Right cardiac atrium (tissue), 5 donors: ENCODE results near the gene SMIM32. TPM values are rescaled to one million over a fixed set of nuclear protein-coding genes. Genes with fewer than 3 reads are reported as not detected.

Source experiments
- ATAC-seq, 2 donors: fragments of 200-7000 bp; cut with Tn5 transposase; one replicate each; pipeline versions ENCODE4 v1.8.0 to v1.9.1; 2020; ENCODE audit warnings: moderate library complexity in 2 of 2, mild to moderate bottlenecking in 1 of 2
- DNase-seq, 3 donors: peaks; one replicate each; pipeline ENCODE4 v3.0.0-alpha.2; 2020
- H3K27ac ChIP-seq: one replicate; pipeline ENCODE4 v1.5.1; 2013; ENCODE audit warnings: mild to moderate bottlenecking, low read length, control low read depth, moderate library complexity
- H3K27me3 ChIP-seq: one replicate; pipeline ENCODE4 v1.6.1; 2013; ENCODE audit not compliant: control insufficient read depth, insufficient read depth
- H3K4me1 ChIP-seq: one replicate; pipeline ENCODE4 v1.6.1; 2013; ENCODE audit warnings: low read length; ENCODE audit not compliant: control insufficient read depth, insufficient read depth
- H3K4me3 ChIP-seq: one replicate; pipeline ENCODE4 v1.5.1; 2013; ENCODE audit warnings: low read length, control low read depth
- H3K9me3 ChIP-seq: one replicate; pipeline ENCODE4 v1.6.1; 2013; ENCODE audit warnings: low read length; ENCODE audit not compliant: control insufficient read depth
- WGBS: extraction: QIAGEN DNeasy Blood & Tissue Kit; methylation state at CpG from one replicate; pipeline ENCODE4 v1.1.7; 2013; 5-methylcytosine and 5-hydroxymethylcytosine counted together
- intact Hi-C, 4 donors: fragments of 100-400 bp; cut with DNase I; formaldehyde crosslinking; loops; one replicate each; pipeline versions ENCODE4 v1.11.0 to v1.14.0; 2022 to 2023
- polyA plus RNA-seq: library from polyadenylated mRNA; stranded (reverse); fragments of 200-250 nt; gene quantifications from one replicate; pipeline ENCODE4 v1.2.3, GENCODE V29; 2013
- total RNA-seq, 4 donors: library from RNA; stranded (reverse); fragmentation: NEBNext Ultra II Directional; extraction: Animal tissue kit (Norgen Biotek cat#: 25700); gene quantifications; one replicate each; pipeline ENCODE4 v1.2.1, GENCODE V29; 2021
- donor health status: healthy with polysubstance abuse.
- donor health status: DM: no; HTN: yes; CAD: no.
- donor health status: DM: no; HTN: no; CAD: no.
- donor health status: DM: no; HTN: yes; CAD: no; lungs with severe emphysema.
- donor health status: DM: yes; HTN: yes; CAD: no.

SMIM32 gene
- total and polyA plus RNA-seq, 5 donors, result not detected

DNA sequence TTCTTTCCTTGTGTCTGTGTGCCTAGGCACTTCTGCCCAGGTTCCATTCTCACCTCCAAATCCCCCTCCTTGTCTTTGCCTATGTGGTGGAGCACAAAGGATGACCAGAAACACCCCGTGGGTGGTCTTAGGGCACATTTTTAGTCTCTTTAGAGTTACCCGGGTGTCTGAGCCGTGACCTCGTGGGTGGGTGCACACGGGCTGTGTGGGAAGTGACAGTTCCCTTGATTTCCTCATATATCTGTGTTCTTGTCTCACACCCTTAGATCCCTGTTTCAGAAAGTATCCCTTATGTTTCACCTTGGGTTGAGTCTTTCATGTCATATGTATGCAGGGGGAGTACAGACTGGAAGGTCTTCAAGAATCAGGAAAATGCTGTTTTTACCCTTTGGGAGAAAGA is 13.4 kb upstream of the SMIM32 start:
- Histone ChIP-seq H3K27me3 (no peaks in the 10 kb centered on the region), H3K9me3 (no peaks in the 10 kb centered on the region), H3K4me1 (no peaks in the 10 kb centered on the region), H3K4me3 (no peak overlapping the region), H3K27ac (no peak overlapping the region)
- WGBS, result 77% methylated on average over 5 of the region's 5 CpGs
- intact Hi-C loops, result no loop called here
- DNase-seq (no peak), ATAC-seq (no peak)

DNA sequence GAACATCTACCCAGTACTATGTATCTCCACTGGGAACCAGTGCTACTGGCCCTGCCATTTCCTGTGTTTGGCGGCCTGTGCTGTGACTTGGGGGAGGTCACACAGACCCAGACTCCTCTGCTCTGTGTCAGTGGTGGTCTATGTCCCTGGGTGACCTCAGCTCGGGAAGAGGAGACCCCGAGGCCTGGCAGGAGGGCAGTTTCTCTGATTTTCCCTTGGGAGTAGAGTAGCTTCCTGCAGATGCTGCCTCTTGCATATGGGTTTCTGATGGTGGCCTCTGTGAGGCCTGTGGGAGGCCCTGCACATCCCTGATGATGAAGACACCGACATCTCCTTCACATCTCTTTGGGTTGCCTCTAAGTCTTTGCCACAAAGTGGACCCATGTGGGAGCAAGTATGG is 13.0 kb upstream of the SMIM32 start:
- ATAC-seq (no peak), DNase-seq (no peak)
- WGBS, result 74% methylated on average over 4 of the region's 4 CpGs
- no peak overlapping the region for H3K27ac ChIP-seq
- H3K4me1 ChIP-seq, result no peaks in the 10 kb centered on the region
- intact Hi-C loops, result no loop called here
- no peak overlapping the region for H3K4me3 ChIP-seq
- H3K9me3 ChIP-seq, result no peaks in the 10 kb centered on the region
- no peaks in the 10 kb centered on the region for H3K27me3 ChIP-seq

DNA sequence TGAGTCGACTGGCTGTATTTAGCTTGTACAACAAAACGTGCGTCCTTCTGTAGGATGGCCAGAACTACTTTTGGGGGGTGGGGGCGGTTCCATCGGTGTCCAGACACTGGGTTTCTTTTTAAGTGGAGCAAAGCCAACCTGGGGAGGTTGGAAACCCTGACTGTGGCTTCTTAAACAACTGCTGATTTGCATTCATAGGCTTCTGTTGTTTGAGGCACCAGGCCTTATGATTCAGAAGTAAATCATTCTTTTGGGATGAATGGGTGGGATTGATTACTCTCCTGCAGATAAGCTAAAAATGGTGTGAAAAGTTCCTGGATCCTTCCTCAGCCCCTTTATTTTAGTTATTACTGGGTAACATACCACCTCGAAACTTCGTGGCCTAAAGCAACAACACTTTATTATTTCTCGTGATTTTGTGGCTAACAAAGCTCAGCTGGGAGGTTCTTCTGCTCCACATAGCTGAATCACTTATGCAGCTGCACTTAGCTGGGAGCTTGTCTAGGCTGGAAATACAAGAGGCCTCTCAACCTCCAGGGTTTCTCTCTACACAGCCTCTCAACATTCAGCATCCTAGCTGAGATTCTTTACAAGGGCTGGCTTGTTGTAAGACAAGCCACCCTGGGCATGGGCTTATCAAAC is 12.2 kb upstream of the SMIM32 start:
- H3K4me1 ChIP-seq, result no peaks in the 10 kb centered on the region
- H3K27ac ChIP-seq, result no peak overlapping the region
- DNase-seq (no peak), ATAC-seq (no peak)
- H3K4me3 ChIP-seq, result no peak overlapping the region
- intact Hi-C loops, result no loop called here
- WGBS, result 94% methylated on average over 8 of the region's 8 CpGs
- no peaks in the 10 kb centered on the region for H3K27me3 ChIP-seq
- no peaks in the 10 kb centered on the region for H3K9me3 ChIP-seq

DNA sequence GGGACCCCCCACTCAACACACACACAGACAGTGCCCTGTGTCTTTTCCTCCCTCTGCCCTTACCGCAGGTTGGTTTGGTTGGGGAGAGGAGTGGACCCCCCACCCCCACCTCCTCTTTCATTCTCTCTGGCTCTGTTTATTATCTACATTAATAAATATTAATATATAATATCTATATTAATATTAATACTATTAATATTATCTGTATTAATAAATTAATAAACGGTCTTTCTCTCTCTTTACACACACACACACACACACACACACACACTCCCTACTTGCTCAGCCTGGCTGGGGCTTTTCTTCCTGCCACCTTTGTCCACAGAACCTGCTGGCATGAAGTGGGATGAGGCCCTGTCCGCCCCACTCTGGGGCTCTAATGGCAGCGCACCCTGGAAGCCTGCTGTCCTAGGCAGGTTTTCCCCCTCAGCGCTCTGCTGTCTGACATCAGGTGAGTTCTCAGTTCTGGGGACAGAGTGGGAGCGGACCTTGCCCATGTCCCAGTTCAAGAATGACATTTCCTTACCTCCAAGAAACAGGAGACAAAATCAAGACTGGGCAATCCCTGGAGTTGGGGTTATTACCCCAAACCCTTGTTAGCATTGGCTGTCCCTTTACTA is 10.5 kb upstream of the SMIM32 start:
- WGBS, result 86% methylated on average over 6 of the region's 6 CpGs
- Histone ChIP-seq H3K27ac (no peak overlapping the region), H3K9me3 (no peaks in the 10 kb centered on the region), H3K4me1 (no peaks in the 10 kb centered on the region), H3K4me3 (no peak overlapping the region), H3K27me3 (no peaks in the 10 kb centered on the region)
- DNase-seq (no peak), ATAC-seq (no peak)
- intact Hi-C loops, result no loop called here

DNA sequence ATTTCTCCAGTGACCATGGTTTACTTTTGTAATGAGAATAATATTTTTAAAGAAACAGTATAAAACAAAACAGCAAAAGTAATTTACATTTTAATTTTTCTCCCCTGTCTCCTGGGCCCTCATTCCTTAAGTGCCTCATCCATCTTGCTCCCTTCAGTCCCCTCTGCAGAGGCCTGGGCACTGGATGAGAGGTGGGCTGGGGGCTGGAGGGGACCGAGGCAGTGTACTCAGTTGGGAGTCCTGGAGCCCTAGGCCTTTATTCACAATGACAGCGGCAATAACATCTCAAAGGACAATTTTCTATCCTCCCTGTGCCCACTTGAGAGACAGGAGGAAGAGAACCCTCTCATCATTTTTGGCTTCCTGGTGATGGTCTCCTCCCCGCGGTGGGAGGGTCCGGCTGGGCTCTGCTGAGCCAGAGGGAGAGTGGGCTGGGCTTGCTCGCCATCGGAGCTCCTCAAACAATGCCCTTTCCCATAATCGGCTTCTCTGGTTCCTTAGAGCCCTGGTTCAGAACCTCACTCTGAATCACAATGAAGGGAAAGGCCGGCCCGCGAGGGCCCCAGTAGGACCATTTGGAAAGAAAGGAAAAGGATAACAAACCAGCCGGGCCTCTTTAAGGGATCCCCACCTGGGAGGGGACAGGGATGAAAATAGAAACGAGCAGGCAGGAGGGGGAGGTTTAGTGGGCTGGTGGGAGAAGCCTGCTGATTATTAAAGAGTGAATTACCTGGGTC is 9.7 kb upstream of the SMIM32 start:
- intact Hi-C loops, result no loop called here
- no peak for ATAC-seq
- H3K4me3 ChIP-seq, result no peak overlapping the region

DNA sequence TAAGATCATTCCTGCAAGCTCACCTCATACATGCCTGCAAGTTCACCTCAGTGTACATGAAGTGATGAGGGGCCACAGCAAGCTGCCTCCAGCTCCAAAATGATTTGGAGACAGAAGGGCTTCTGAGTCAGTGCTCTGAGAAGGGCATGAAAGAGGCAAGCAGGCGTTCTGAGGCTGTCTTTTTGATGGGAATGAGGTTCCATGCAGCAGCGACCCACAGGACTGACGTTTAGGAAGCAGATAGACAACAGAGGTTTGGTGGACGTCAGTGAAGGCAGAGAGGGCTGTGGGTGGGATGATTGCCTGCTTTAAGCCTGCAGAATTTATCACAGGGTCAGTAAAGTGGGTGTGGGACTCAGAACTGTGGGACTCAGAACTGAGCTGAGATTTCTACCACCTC is 8.9 kb upstream of the SMIM32 start:
- 77% methylated on average over 4 of the region's 4 CpGs for WGBS
- no peak overlapping the region for H3K27ac ChIP-seq
- H3K4me3 ChIP-seq, result no peak overlapping the region
- no peaks in the 10 kb centered on the region for H3K27me3 ChIP-seq
- no peak for ATAC-seq
- H3K4me1 ChIP-seq, result no peaks in the 10 kb centered on the region
- no peak for DNase-seq
- no peaks in the 10 kb centered on the region for H3K9me3 ChIP-seq
- intact Hi-C loops, result no loop called here

More for the DNA sequence above, 9.7 kb upstream of the SMIM32 start:
- Histone ChIP-seq H3K27ac (no peak overlapping the region), H3K27me3 (no peaks in the 10 kb centered on the region), H3K4me1 (no peaks in the 10 kb centered on the region), H3K9me3 (no peaks in the 10 kb centered on the region)
- WGBS, result 19% methylated on average over 13 of the region's 13 CpGs
- DNase-seq, result no peak

DNA sequence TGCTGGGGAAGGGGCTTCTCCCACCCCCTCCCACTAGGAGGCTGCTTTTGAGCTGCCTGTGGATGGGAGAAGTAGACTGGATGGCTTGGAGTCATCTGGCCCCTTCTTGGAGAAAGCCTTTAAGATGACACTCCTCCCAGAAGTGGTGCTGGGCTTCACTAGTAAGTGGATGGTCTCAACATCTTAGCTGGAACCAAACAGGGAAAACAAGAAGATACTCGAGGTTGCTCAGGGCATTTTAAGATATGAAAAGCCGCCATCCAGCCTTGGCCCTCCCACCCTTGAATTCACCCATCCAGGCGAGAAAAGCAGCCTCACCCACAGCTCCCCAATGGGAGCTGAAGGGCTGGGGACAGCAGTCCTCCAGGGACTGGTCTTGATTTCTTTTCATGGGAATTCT is 7.8 kb upstream of the SMIM32 start:
- Histone ChIP-seq H3K9me3 (no peaks in the 10 kb centered on the region), H3K27me3 (no peaks in the 10 kb centered on the region), H3K27ac (no peak overlapping the region), H3K4me1 (no peaks in the 10 kb centered on the region), H3K4me3 (no peak overlapping the region)
- no peak for ATAC-seq
- WGBS, result 67% methylated on average over 3 of the region's 3 CpGs
- DNase-seq, result no peak
- intact Hi-C loops, result no loop called here

DNA sequence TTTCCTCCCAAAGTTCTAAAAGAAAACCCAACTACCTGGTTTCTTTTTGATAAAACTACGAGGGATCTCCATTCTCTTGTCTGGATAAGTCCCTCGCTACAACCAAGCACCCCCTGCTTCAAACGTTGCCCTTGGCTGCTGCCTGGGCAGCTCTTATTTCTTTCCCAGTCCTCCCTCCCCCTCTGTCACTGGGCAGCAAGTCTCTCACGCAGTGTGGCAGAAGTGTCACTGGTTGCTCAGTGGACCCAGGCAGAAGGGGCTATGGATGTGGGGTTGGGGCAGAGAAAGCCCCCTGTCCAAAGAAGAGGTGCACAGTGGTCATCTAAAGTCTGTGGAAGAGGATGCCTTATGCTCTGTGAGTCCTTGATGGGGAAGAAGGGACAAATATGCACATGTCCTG is 7.2 kb upstream of the SMIM32 start:
- Histone ChIP-seq H3K4me1 (no peaks in the 10 kb centered on the region), H3K4me3 (no peak overlapping the region), H3K27me3 (no peaks in the 10 kb centered on the region), H3K27ac (no peak overlapping the region), H3K9me3 (no peaks in the 10 kb centered on the region)
- intact Hi-C loops, result no loop called here
- WGBS, result 61% methylated on average over 4 of the region's 4 CpGs
- no peak for ATAC-seq
- no peak for DNase-seq

DNA sequence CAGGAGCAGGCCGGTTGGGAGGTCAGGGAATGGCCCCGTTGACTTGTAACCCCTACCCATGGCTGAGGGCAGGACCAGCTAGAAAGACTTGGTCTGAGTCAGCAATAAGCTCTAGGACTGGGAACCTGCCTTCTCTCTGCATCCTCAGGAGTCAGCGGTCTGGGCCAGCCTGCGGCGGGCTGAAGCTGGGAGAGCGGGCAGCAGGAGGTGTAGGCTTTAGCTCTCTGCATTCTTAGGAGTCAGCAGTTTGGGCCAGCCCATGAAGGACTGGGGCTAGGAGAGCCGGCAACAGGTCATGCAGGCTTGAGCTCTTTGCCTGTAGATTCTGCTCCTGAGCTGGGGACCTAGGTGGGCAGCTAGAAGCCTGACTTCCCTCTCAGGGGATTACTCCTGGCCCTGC is 6.4 kb upstream of the SMIM32 start:
- Histone ChIP-seq H3K27me3 (no peaks in the 10 kb centered on the region), H3K4me3 (no peak overlapping the region), H3K4me1 (no peaks in the 10 kb centered on the region), H3K27ac (no peak overlapping the region), H3K9me3 (no peaks in the 10 kb centered on the region)
- ATAC-seq, result no peak
- intact Hi-C loops, result no loop called here
- WGBS, result 89% methylated on average over 7 of the region's 7 CpGs
- no peak for DNase-seq

DNA sequence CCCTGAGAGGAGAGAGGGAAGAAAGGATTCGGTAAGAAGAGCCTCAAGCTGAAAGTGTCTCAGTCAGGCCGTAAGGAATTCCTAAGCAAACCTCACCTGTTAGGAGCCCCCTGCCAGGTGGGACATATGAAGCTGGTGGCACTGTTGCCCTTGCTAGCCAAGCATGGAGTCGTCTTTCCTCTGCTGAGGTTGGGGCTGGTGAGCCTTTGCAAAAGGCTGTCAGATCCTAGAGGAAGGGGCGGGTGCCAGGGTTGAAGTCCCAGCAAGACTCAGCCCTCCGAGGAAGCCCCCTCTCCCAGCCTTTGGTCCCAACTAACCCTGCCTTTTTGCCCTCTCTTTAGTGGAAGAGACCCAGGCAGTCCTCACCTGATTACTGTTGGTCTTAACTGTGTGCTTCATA is 5.5 kb upstream of the SMIM32 start:
- Histone ChIP-seq H3K4me1 (no peaks in the 10 kb centered on the region), H3K4me3 (no peak overlapping the region), H3K9me3 (no peaks in the 10 kb centered on the region), H3K27me3 (no peaks in the 10 kb centered on the region), H3K27ac (no peak overlapping the region)
- 88% methylated on average over 5 of the region's 5 CpGs for WGBS
- intact Hi-C loops, result no loop called here
- DNase-seq (no peak), ATAC-seq (no peak)

DNA sequence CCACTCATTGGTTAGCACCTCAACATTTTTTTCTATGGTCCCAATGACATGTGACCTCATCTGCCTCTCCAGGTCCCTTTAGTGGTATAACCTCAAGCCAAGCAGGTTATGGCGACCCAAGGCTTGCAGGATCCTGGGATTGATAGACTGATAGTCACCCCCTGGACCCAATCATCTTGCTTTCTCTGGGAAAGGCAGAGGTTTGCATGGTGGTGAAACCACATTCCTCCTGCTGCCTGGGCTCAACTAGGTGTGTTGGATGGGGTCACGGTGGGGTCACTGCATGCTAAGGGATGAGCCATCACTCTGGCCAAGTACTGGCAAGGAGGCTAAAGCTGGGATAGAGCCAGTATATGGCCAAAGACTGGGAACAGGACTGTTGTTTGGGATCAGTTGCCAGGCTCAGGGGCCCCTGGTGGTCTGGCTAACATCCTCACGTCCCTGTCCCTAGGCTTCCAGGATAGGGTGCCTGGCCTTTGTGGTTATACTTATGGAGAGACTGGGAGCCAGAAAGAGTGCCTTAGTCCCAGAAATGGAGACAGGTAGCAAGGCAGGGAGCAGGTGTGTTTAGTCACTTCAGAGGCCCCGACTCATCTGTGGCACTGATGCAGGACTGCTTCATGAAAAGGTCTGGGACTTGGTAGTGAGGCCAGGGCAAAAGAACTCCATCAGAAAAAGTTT is 4.6 kb upstream of the SMIM32 start:
- WGBS, result 93% methylated on average over 4 of the region's 4 CpGs
- Histone ChIP-seq H3K4me1 (no peaks in the 10 kb centered on the region), H3K4me3 (no peak overlapping the region), H3K9me3 (no peaks in the 10 kb centered on the region), H3K27me3 (no peaks in the 10 kb centered on the region), H3K27ac (no peak overlapping the region)
- ATAC-seq (no peak), DNase-seq (no peak)
- intact Hi-C loops, result no loop called here
